ENCODE data around the gene PACRG.

PACRG gene

DNA sequence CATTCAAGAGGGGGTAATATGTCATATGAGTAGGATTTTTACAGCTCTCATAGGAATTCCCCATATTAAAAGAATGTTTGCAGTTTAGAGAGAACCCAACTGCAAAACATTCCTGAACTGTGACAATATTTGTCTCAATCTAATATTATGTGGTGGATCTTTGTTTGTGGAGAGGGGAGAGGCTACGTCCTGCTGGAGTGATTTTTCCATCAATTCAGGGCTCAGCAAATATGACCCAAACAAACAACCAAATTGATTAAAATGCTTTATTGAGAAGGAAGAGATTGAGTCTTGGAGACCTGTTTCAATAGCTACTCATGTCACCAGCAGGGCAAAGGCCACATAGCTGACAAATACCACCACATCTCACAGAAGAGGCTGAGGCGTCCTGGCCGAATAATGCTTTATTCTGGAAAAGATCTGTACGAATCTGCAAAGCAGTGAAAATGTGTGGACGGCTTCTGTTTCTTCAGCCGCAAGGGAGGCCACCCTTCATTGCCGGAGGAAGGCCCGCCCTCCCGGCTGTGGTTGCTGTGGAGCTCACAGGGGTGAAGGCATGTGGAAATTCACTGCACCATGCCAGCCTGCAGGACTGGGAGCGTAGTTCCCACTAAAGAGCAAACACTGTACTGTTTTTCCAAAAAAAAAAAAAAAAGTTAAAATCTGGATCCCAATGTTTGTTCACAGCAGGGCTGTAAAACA lies 597.1 kb downstream of the PACRG start:
- DNase-seq, result no peak

DNA sequence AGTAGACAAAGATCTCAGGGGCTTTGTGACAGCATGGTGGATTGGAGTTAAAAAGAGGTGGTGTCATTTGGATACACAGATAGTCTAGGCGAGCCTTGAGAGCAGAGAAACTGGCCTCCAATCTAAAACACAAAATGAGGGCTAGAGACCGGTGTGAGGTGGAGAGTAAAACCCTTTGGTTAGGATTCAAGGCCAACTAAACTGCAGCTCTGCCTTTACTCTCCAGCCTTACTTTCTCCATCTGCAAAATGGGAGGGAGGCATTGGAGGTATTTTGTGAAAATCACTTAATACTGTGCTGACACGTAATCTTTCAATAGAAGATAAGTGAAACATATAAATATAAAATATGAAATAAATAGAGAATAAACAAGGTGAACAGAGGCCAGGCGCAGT lies 597.6 kb downstream of the PACRG start:
- DNase-seq, result no peak

DNA sequence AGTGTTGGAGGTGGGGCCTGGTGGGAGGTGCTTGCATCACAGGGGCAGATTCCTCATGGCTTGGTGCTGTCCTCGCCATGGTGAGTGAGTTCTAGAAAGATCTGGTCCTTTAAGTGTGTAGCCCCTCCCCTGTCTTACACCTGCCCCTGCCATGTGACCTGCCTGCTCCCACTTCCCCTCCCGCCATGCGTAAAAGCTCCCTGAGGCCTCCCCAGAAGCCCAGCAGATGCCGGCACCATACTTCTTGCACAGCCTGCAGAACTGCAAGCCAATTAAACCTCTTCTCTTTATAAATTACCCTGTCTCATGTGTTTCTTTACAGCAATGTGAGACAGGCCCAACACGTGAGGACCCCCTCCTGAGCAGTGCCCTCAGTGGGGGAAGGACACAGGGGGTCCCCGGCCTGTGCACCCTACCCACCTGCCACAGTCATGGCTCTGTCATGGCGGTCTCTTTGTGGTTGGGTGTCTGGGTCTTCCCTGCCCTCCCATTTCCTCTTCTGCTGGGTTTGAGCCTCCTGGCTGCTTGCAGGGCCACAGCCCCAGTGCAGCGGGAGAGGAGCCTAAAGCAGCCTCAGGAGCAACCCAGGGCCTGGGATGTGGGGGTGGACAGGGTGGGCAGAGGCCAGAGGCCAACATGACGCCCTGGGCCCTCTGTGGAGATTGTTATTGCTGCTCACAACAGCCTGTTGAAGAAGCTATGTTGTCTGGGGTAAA lies 599.5 kb downstream of the PACRG start:
- DNase-seq, result no peak

DNA sequence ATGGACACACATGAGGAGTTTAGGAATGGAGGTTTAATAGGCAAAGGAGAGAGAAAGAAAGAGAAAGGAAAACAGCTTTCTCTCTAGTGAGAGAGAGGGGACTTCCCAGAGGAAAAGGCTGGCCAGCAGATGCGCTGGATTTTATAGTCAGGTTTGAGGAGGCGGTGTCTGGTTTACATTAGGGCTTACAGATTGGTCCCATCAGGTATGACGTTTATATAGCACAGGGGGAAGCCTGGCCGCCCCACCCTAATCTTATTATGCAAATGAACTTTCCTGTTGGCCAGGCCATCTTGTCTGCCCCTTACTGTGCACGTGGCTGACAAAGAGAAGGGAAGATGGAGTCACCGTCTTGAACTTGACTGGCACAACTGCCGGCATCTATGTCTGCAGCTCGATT lies 600.1 kb downstream of the PACRG start:
- no peak for DNase-seq

DNA sequence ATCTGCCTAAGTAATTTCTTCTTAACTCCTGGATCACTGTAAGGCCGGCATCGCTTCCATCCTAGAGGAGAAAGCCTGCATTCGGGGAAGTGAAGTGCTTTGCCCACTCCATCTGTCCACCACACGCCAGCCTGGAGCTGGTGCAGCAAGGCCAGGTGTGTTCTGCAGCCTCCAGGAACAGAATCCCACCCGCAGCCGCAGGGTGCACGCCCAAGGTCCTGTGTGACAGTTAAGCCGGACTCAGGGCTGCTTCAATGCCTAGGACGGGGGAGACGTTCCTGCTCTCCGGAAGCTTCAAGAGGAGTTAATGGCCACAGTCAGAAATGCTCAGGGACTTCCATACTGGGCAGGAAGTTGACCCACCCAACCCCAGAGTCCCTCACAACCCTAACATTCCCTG lies 600.6 kb downstream of the PACRG start:
- no peak for DNase-seq

DNA sequence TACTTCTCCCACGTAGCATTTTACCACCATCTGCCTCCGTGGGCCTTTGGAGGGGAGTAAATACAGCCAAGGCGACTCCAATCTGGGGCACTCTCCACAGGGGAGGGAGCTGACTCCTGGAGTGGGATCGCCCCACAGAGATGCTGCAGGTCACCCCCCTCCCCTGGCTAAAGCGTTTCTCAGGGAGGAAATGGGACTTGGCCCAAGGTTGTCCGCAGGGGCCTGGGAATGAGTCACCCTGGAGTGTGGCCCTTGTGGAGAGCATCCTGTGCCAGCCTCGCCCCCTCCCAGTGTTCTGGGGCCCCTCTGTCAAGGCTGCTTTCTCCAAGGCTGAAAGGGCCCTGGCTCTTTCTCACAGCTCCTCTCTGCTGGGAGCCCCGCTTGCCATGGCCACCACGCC lies 602.2 kb downstream of the PACRG start:
- no peak for DNase-seq

DNA sequence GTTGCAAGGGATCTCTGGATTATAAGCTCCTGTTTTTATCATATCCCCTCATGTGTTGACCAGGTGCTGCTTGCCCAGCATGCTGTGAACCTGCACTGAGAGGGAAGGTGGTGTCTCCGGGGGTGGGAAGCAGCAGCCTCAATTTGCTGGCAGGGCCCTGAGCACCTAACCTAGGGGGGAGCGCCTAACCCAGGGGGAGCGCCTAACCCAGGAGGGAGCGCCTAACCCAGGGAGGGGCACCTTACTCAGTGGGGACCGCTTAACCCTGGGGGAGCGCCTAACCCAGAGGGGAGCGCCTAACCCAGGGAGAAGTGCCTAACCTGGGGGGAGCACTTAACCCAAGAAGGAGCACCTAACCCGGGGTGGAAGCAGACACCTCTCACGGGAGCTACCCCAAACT lies 603.5 kb downstream of the PACRG start:
- DNase-seq, result no peak

DNA sequence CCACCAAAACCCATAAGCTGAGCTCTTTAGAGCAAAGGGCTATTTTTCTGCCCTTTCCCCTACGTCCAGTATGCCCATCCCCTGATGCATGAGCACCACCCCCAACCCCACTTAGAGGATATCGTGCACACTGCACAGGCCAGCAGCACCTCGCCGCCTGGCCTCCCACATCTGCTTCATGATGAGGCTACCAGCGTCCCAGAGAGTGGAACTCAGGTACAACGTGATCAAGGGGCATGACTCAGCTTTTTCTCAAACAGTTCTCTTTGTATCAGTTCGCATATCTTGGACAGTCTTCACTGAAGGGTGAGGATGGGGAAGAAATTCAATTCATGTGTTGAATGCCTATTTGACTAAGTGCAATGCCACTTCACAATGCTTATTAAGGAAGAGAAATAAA lies 604.8 kb downstream of the PACRG start:
- no peak for DNase-seq

DNA sequence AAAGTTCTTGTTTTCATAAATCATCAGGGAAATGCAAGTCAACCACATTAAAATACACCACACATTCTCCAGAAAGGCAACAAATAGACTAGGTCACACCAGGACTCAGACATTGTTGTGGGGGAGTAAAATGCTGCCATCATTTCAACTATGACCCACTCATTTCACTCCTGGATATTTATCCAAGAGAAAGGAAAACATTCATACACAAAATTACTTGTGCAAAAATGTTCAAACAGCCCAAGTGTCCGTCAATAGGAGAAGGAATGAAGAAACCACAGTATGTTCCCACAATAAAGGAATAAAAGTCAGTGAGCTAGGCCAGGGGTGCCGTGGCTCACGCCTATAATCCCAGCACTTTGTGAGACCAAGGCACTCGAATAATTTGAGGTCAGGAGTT lies 605.3 kb downstream of the PACRG start:
- DNase-seq, result no peak

DNA sequence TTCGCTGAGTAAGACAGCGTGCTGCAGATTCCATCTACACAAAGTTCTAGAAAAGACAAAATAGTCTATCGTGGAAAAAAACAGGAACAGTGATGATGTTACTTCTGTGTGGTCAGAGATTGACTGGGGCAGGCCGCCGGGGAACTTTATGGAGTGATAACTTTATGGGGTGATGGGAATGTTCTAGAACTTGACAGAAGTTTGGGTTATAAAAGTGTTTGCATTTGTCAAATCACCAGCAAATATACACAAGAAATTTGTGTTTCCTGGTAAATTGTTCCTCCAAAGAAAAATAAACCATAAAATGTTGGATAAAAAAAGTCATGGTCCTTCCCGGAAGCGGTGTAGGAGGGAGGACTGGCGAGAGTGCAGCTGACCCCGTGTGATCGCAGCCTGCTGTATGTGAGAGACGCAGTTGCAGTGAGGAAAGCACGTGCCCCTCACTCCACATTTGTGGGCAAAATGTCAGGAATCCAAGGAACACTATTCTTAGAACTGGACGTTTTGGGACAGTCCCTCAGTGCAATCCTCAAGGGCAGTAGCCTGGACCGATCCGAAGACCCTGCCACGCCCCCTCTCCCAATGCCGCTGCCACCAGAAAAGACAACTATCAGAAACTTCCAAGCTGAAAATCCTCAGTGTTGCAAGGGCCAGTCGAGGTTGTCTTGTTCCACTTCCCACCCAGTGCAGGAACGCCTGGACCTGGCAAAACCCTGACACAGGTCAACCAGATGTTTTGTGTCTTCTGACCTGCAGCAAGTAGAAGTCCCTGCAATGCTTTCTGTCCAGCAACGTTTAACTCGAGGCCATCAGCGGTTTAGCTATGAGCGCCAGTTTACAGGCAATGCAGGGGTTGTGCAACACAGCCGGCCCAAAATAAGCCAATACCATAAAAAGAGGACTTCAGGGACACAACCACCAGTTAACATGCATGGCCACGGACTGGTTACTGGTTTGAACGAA lies 606.2 kb downstream of the PACRG start:
- DNase-seq, result no peak

DNA sequence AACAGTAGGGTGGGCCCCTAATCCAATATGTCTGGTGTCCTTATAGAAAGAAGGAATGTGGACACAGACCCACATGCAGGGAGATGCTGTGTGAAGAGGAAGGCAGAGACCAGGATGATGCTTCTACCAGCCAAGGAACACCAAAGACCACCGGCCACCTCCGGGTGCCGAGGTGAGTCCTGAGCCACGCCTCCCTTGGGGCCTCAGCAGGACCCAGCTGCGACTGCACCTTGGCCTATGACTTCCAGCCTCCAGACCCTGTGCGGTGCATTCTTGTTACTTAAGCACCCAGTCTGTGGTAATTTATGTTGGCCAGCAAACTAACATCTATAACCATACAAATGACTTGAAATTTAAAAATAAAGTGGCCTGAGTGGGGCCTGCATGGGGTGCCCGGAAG lies 607.3 kb downstream of the PACRG start:
- DNase-seq, result no peak

DNA sequence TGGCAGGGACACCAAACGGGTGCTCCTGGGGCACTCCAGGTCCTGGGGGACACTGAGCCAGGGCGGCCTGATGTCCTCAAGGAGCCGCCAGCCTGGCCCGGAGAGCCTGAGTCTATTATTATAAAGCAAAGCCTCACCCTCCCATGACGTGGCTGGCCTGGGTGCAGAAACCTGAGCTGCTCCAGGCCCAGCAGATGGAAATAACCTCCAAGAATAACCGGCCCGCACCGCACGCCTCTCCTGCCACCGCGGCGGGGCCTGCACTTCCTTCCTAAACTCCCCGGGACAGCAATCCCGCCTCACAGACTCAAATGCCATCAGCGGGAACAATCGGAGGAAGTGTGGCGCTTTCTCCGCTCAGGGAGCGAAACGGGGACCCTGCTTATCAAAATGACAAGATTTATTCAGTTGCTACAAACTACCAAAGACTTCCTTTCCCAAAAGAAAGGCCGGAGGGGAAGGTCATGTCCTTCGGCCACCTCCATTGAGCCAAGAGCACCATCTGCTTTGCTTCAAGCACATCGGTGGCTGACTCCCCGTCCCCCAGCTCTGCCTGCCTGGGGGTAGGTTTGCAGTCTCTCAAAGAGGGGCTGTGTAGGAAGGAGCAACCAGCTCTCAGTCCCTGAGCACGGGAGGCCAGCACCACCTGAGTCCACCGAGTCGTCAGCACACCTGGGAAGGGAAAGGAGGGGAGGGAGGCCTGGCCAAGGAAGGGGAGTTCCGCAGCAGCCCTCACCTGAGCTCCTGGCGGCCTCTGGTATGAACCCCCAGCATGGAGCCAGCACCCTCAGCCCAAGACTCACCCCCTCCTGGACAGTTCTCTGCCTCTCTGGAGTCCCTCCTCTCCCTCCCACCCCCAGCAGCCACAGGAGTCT lies 608.1 kb downstream of the PACRG start:
- DNase-seq, result no peak

DNA sequence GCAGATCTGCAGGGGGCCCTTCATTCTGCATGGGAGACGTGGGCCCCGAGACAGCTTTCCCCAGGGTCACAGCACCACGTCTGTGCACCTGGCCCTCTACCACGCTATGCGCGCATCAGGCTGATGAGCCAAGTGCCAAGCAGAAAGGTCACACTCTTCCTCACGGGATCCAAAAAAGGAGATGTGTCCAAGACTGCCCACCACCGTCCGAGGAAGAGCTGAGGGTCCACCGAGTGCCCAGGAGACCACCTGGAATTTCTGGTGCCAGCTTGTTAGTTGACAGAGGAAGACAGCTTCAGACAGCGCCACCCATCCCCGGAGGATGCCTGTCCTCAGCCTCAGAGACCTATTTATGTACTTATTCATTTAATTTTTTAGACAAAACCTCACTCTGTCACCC lies 609.2 kb downstream of the PACRG start:
- DNase-seq, result no peak

DNA sequence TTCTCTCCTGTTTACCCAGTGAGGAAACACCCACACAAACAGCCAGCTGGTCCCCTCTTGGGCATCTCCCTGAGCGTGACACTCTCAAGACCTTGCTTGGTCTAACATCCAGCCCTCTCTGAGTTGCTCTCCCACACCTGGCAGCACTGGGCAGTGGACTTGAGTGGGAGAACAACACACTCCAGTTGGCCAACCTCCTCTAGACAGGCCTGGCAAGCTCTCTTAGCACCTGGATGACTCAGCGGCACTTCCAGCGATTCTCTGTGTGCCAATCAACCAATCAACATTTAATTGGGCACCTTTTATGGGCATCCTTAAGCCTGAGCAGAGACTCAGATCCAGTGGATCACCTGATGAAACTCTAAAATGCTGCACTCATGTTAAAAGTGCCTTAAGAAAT lies 610.2 kb downstream of the PACRG start:
- no peak for DNase-seq

DNA sequence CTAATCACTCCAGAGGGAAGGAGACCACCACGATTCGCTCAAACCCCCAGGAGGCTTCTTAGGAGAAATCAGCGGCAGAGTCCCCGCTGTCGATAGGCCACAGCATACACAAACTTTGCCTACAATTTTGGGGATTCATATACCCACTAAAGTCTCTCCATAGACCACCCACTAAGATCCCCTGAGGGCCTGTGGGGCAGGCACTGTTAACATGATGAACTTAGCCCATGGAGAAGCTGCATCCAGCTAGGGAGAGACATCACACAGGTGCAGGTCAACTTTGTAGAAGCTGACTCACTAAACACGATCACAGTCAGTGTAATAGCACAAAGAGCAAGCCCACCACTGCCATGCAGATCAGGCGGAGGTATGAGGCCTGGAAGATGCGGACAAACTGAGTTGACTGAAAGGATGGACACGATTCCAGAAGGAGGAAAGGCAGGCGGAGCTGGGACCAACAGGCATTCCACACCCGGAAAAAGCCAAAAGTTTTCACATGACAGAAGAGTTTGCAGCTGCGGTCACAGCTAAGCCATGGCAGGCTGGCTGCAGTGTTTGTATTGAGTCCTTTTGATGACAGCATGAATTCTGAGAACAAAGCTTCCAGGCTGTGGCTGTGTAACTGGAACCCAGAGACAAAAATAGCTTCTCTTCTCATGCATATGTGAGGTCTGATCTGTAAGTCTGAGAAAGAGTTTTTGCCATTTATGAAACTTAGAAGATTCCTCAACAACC lies 611.1 kb downstream of the PACRG start:
- no peak for DNase-seq

DNA sequence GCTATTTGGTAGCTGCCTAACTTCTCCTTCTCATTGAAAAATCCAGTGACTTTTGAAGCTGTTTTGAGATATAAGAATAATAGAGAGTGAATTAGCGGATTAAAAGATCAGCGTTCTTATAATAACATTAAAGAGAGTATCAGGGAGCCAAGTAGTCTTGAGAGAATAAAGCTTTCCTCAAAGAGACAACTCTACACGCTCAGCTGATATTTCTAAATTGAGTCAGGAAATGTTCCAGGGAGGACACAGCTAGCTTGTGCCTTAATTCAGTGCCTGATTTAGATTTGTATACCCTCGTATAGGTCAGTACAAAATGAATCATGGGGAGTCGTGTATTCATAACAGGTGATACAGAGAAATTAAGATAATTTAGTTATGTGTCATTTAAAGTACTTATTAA lies 611.7 kb downstream of the PACRG start:
- DNase-seq, result no peak

DNA sequence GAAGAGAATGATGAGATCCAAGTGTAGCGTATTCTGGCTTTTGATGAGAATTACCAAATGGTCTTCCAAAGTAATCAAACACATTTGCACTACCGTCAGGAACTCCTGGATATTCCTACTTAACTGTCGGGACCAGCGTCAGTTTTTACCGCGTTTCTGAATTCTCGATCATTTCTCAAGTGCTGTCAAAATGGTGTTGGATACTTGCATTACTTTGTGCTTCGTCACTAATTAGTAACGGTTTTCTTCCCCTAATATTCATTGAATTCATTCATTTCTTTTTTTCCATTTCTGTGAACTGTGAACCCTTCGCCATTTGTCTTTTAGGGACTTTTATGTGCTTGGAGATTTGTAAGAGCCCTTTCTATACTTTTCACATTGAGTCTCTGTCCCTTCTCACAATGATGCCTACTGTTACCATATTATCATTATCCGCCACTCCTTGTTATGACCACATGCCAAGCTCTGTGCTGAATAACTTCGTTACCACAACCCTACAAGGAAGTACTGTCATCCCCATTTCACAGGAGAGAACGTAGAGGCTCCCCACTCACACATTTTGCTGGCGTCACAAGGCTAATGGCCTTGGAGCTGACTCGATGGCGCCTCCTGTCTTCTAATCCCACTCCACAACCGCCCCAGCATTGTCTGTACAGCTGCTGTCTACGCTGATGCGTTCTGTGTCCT lies 612.6 kb downstream of the PACRG start:
- DNase-seq, result no peak

DNA sequence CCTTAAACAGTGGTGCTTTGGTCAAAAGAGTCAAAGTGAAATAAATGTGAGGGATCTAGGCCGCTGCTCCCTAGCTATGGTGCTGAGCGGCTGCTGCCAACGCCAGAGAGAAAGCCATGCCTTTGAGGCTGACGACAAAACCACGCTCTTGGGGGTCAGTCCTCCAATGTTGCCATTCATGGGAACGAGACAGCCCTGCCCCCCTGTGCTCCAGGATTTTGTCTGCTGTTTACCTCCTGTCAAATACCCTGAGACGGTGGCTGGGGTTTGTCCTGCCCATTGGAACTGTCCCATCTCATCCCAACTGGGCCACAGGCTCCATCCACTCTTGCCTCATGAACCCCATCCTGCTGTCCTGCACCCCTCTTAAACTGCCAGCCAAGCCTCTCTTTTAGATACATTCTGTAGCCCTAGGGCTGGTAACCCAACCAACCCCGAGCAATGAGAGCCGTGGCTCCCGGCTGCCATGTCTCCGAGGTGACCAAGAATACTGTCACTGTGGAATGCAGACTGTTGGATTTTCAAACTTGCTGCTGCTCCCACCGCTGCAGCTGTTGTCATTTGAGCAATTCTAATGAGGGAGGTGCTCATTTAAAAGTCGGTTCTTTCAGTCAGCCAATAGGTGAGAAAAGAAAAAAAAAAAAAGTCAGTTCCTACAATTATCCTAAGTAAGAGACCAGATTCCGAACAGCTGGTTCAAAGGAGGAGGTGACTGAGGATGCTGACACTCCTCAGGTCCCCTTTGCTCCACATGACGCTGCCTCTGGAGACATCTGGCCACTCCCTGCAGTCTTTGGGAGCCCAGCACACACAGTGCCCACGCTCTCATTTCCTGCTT lies 613.7 kb downstream of the PACRG start:
- DNase-seq, result no peak

DNA sequence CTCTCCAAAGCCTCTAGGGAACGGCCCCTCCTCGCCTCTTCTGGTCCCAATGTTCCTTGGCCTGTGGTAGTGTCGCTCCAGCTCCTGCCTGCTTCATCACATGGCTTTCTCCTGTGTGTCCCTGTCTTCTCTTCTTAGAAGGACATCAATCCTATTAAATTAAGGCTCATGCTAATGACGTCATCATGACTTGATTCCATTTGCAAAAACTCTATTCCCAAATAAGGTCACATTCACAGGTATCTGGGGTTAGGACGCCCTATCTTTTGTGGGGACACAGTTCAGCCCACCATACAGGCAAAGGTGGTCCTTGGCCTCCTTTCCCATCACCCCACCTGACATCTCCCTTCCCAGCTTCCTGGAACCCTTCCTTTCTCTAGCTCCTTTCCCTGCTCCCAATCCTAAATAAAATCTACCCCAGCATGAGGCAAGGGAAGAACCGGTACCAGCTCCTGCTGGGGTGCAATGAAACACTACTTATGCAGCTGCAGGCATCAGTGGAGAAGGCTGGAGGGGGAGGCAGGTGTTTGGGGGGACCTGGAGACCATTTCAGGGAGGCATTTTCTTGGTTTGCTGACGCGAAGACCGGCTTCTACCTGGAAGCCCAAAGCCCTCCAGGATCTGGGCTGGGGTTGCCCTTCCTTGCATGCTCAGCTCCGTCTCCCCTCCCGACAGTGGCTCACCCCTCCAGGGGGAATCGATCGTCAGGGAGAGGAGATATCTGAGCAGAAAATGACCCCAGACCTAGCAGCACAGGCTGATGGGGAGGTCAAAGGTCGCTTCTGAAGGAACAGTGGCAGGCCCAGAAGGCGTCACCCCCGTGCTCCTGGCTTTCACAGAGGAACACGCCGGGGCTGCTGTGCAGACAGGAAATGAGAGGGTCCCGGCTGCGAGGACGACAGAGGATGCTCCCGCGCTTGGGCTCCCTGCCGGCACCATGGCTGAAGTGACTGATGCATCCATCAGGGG lies 615.1 kb downstream of the PACRG start:
- no peak for DNase-seq

All from stimulated activated CD4-positive, alpha-beta T cell treated with anti-CD3 and anti-CD28 coated beads, Interleukin-12 subunit alpha, Interleukin-12 subunit beta, amount 100 ng/mL, for 4 hours (primary cell).